ENCODE measurements around the gene MED25.

MED25 gene

GRCh38 chr19:49798574-49798973, 19.5 kb upstream of the MED25 start:
- DNase-seq (ENCODE audit: low read depth, low spot score), result no peak

- no peak for DNase-seq (ENCODE audit: low read depth, low spot score)
Observed at GRCh38 chr19:49799271-49799797, 18.8 kb upstream of the MED25 start.

- no peak for DNase-seq (ENCODE audit: low read depth, low spot score)
Observed at GRCh38 chr19:49799798-49800376, 18.2 kb upstream of the MED25 start.

- no peak for DNase-seq (ENCODE audit: low read depth, low spot score)
Observed at GRCh38 chr19:49800771-49801170, 17.3 kb upstream of the MED25 start.

GRCh38 chr19:49801401-49801888, 16.6 kb upstream of the MED25 start:
- no peak for DNase-seq (ENCODE audit: low read depth, low spot score)

- DNase-seq (ENCODE audit: low read depth, low spot score), result peak; percentile 95
Observed at GRCh38 chr19:49801966-49802661, 16.0 kb upstream of the MED25 start.

GRCh38 chr19:49802836-49803528, 15.1 kb upstream of the MED25 start:
- no peak for DNase-seq (ENCODE audit: low read depth, low spot score)

- no peak for DNase-seq (ENCODE audit: low read depth, low spot score)
Observed at GRCh38 chr19:49803529-49803856, 14.6 kb upstream of the MED25 start.

- no peak for DNase-seq (ENCODE audit: low read depth, low spot score)
Observed at GRCh38 chr19:49805822-49806619, 12.1 kb upstream of the MED25 start.

- DNase-seq (ENCODE audit: low read depth, low spot score), result no peak
Observed at GRCh38 chr19:49806620-49806959, 11.5 kb upstream of the MED25 start.

GRCh38 chr19:49807058-49807903, 10.8 kb upstream of the MED25 start:
- no peak for DNase-seq (ENCODE audit: low read depth, low spot score)

- DNase-seq (ENCODE audit: low read depth, low spot score), result no peak
Observed at GRCh38 chr19:49807904-49808675, 10.0 kb upstream of the MED25 start.

- DNase-seq (ENCODE audit: low read depth, low spot score), result peak; percentile 94
Observed at GRCh38 chr19:49808711-49809159, 9.4 kb upstream of the MED25 start.

- peak; percentile 56 for DNase-seq (ENCODE audit: low read depth, low spot score)
Observed at GRCh38 chr19:49809160-49809940, 8.7 kb upstream of the MED25 start.

- no peak for DNase-seq (ENCODE audit: low read depth, low spot score)
Observed at GRCh38 chr19:49809941-49810389, 8.1 kb upstream of the MED25 start.

GRCh38 chr19:49811328-49811727, 6.8 kb upstream of the MED25 start:
- no peak for DNase-seq (ENCODE audit: low read depth, low spot score)

GRCh38 chr19:49812452-49812996, 5.6 kb upstream of the MED25 start:
- no peak for DNase-seq (ENCODE audit: low read depth, low spot score)

GRCh38 chr19:49812997-49813861, 4.9 kb upstream of the MED25 start, which contains the start of gene FUZ:
FUZ (minus strand) TSS chr19:49813292; CDS start chr19:49813106, 186 bp downstream.
- peak; percentile 99 for DNase-seq (ENCODE audit: low read depth, low spot score)

All from astrocyte of the hippocampus (primary cell).